Calu3 (cell line): ENCODE results near the gene ACSM5. TPM values are rescaled to one million over a fixed set of nuclear protein-coding genes. Genes with fewer than 3 reads are reported as not detected.
"Not testable (repeated sequence)": the region's sequence is repeated elsewhere in the genome, so short reads cannot be mapped to it uniquely, and the experiment has no call there.

Experiments
- BruUV-seq: library from RNA; stranded (reverse); fragments of 400-500 nt; replicated peaks from 2 replicates; lab custom pipeline; 2021; lab: Mats Ljungman, UMichigan
- CTCF ChIA-PET: fragments of 300-600 bp; sonication (Branson Sonifier 250); formaldehyde crosslinking; loops from one replicate; lab custom pipeline; 2022; ENCODE audit warnings: antibody characterized with exemption; lab: Charles Lee
- DNase-seq: peaks from one replicate; pipeline ENCODE4 v3.0.0; 2022
- H3K27ac Mint-ChIP-seq: one replicate; pipeline ENCODE4 v1.8.0; 2022; ENCODE audit warnings: mixed read lengths; ENCODE audit not compliant: unreplicated experiment
- H3K27me3 Mint-ChIP-seq: one replicate; pipeline ENCODE4 v1.8.0; 2022; ENCODE audit warnings: mixed read lengths; ENCODE audit not compliant: unreplicated experiment
- H3K36me3 Mint-ChIP-seq: one replicate; pipeline ENCODE4 v1.8.0; 2022; ENCODE audit warnings: mild to moderate bottlenecking, moderate library complexity, mixed read lengths; ENCODE audit not compliant: insufficient read depth, unreplicated experiment
- H3K4me1 Mint-ChIP-seq: one replicate; pipeline ENCODE4 v1.8.0; 2022; ENCODE audit warnings: mild to moderate bottlenecking, low read depth, mixed read lengths; ENCODE audit not compliant: unreplicated experiment
- H3K4me3 Mint-ChIP-seq: one replicate; pipeline ENCODE4 v1.8.0; 2022; ENCODE audit warnings: mild to moderate bottlenecking, low read depth, moderate library complexity, mixed read lengths; ENCODE audit not compliant: unreplicated experiment
- H3K9me3 Mint-ChIP-seq: one replicate; pipeline ENCODE4 v1.8.0; 2022; ENCODE audit warnings: low read depth, mixed read lengths; ENCODE audit not compliant: unreplicated experiment
- intact Hi-C: fragments of 100-400 bp; cut with micrococcal nuclease; formaldehyde crosslinking; loops from one replicate; pipeline ENCODE4 v1.10.0; 2022; ENCODE audit not compliant: unreplicated experiment
- total RNA-seq: library from RNA; stranded (reverse); gene quantifications from 2 replicates; pipeline ENCODE4 v1.2.3, GENCODE V29; 2022
- TF ChIP-seq, protein P1 (sequence below): fragments of 200-600 bp; IDR thresholded peaks from one replicate; pipeline ENCODE4 v1.8.0; 2022; ENCODE audit warnings: antibody characterized with exemption; ENCODE audit not compliant: unreplicated experiment

The ACSM5 gene
- total RNA-seq, 1 experiment from 2014 or later: not detected

DNA sequence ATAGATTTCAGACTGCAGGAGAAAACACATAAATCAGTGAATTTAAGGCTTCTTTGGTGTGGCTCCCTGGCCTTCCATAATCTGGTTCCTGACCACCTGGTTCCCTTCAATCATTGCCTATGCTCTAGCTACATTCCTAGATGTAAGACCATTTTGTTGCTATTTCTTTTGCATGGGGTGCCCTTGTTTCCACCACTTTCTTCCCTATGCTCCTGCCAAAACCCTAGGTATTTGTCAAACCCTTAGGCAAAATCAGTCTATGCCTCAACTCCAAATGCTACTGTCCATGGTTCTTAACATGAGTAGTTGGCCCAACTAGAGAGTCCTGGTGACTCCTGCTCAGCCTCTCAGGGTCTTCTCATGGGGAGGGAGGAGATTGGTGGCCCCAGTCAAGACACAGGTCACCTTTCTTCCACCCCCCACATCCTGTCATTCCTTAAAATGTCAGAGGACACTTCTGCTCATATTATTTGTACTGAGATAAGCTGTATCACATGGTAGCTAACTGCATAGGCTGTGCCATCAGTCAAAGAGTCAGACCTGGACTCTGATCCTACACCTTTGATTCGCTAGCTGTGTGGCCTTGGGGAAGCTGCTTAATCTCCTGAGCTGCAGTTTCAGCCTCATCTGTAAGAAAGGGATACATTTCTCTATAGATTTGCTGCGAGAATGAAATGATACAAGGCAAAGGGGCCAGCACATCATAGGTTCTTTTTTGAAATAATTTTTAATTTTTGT, 15.0 kb downstream of the ACSM5 start:
- Mint-ChIP-seq H3K4me3 (no peak overlapping the region), H3K27me3 (peaks cover 39% of the 10 kb centered on the region), H3K4me1 (no peaks in the 10 kb centered on the region), H3K27ac (no peak overlapping the region), H3K9me3 (no peaks in the 10 kb centered on the region), H3K36me3 (no peaks in the 10 kb centered on the region)
- intact Hi-C loops: loop anchor here (10.0 kb wide), 1 partner anchor 171 kb away; no protein-coding TSS in a partner anchor
- no peak for DNase-seq
- BruUV-seq: no TSS peak
- TF ChIP-seq, protein P1, sequence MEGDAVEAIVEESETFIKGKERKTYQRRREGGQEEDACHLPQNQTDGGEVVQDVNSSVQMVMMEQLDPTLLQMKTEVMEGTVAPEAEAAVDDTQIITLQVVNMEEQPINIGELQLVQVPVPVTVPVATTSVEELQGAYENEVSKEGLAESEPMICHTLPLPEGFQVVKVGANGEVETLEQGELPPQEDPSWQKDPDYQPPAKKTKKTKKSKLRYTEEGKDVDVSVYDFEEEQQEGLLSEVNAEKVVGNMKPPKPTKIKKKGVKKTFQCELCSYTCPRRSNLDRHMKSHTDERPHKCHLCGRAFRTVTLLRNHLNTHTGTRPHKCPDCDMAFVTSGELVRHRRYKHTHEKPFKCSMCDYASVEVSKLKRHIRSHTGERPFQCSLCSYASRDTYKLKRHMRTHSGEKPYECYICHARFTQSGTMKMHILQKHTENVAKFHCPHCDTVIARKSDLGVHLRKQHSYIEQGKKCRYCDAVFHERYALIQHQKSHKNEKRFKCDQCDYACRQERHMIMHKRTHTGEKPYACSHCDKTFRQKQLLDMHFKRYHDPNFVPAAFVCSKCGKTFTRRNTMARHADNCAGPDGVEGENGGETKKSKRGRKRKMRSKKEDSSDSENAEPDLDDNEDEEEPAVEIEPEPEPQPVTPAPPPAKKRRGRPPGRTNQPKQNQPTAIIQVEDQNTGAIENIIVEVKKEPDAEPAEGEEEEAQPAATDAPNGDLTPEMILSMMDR: no peak
- CTCF ChIA-PET: no interaction called here

DNA sequence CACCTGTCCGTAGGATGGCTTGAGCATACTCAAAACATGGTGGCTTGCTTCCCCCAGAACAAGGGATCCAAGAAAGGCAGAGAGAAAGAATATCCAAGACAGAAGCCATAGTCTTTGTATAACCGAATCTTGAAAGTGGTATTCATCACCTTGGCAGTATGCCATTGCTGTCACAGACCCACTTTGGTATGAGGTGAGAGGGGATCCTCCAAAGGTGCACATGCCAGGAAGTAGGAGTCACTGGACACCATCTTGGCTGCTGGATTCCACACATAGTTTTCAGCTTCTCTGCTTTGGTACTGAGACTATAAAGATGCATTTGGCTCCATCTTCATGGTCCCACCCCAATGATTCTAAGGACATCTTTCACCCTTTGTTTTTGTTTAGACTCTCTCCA, 18.1 kb downstream of the ACSM5 start:
- peaks cover 54% of the 10 kb centered on the region for H3K27me3 Mint-ChIP-seq
- not testable (repeated sequence) for H3K9me3 Mint-ChIP-seq, DNase-seq, H3K4me1 Mint-ChIP-seq, BruUV-seq, H3K36me3 Mint-ChIP-seq, H3K4me3 Mint-ChIP-seq, H3K27ac Mint-ChIP-seq
- intact Hi-C loops: loop anchor here (10.0 kb wide), 1 partner anchor 167 kb away; no protein-coding TSS in a partner anchor
- CTCF ChIA-PET: interaction anchor here (0.7 kb wide), 1 partner anchor 1246 kb away, joined by 4 read pairs; no protein-coding TSS in a partner anchor

DNA sequence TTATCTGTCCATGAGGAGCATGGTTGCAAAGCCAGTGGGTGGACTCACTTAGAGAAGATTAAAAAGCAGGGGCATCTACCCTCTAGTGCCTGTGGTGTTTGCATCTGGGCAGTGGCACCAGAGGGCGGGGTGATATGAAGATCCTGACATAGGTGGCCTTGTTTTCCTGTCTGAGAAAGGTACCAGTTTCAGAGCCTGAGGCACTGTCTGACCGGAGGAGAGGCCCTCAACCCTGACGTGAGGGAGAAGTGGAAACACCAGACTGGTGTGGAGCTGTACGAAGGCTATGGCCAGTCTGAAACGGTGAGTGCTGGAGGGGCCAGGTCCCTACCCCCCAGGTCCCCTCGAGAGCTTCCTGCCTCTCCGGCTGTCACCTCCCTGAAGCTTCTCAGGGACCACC, 20.2 kb downstream of the ACSM5 start:
- not testable (repeated sequence) for DNase-seq, H3K27ac Mint-ChIP-seq, H3K9me3 Mint-ChIP-seq, H3K4me1 Mint-ChIP-seq, H3K36me3 Mint-ChIP-seq, BruUV-seq, H3K4me3 Mint-ChIP-seq
- intact Hi-C loops: loop anchor here (10.0 kb wide), 1 partner anchor 165 kb away; no protein-coding TSS in a partner anchor
- CTCF ChIA-PET: interaction anchor here (0.6 kb wide), 1 partner anchor 44 kb away, joined by 4 read pairs; no protein-coding TSS in a partner anchor
- peaks cover 39% of the 10 kb centered on the region for H3K27me3 Mint-ChIP-seq

DNA sequence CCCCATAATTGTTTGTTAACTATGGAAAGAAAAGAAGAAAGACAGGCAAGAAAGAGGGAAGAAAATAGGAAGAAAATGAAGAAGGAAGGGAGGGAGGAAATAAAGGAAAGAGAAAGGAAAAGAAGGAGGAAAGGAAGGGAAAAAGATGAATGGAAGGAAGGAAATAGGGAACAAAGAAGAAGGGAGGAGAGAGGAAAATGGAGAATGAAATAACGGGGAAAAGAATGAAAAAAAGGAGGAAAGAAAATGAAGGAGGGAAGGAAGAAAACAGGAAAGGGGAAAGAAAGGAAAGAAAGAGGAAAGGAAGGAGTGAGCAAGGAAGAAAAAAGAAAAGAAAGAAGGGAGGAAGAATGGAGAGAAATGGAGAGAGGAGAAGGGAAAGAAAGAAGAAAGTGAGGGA, 21.1 kb downstream of the ACSM5 start:
- H3K4me1 Mint-ChIP-seq, intact Hi-C loops, DNase-seq, BruUV-seq, H3K9me3 Mint-ChIP-seq, H3K36me3 Mint-ChIP-seq, CTCF ChIA-PET, H3K4me3 Mint-ChIP-seq, H3K27ac Mint-ChIP-seq: not testable (repeated sequence)
- peaks cover 36% of the 10 kb centered on the region for H3K27me3 Mint-ChIP-seq

DNA sequence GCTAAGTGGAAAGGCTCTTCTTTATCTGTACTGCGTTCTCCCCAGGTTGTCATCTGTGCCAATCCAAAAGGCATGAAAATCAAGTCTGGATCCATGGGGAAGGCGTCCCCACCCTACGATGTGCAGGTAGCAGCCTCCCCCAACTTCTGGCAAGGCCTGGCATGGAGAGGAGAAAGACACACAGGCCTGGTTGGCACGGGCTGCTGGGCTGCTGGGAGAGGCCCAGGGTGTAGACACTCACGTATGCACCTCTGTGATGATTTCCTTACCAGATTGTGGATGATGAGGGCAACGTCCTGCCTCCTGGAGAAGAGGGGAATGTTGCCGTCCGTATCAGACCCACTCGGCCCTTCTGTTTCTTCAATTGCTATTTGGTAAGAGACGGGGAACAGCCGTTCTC, 21.6 kb downstream of the ACSM5 start:
- Mint-ChIP-seq H3K36me3 (no peaks in the 10 kb centered on the region), H3K9me3 (no peaks in the 10 kb centered on the region), H3K4me3 (no peak overlapping the region), H3K4me1 (no peaks in the 10 kb centered on the region), H3K27me3 (peaks cover 36% of the 10 kb centered on the region), H3K27ac (no peak overlapping the region)
- no TSS peak for BruUV-seq
- DNase-seq: no peak
- CTCF ChIA-PET: no interaction called here
- intact Hi-C loops: no loop called here
- TF ChIP-seq, protein P1: no peak

DNA sequence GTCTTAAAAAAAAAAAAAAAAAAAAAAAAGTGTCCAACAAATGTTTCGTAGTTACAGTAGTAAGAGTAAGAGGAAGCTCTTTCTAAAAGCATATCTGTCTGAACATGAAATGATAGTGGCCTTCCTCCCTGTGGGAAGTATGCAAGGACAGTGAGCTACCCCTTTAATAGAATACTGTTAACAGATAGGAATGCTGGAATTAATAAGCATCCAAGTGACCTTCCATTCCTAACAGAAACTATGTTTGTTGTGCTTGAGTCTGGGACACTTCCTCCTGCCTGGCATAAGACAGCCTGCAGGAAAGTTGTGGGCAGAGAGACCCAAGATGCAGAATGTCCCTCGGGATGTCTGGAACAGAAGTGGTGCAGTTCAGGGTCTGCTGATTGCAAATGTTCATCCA, 29.6 kb downstream of the ACSM5 start:
- H3K9me3 Mint-ChIP-seq, H3K27me3 Mint-ChIP-seq, H3K4me3 Mint-ChIP-seq, intact Hi-C loops, H3K27ac Mint-ChIP-seq, CTCF ChIA-PET, H3K4me1 Mint-ChIP-seq, BruUV-seq, H3K36me3 Mint-ChIP-seq, DNase-seq: not testable (repeated sequence)

DNA sequence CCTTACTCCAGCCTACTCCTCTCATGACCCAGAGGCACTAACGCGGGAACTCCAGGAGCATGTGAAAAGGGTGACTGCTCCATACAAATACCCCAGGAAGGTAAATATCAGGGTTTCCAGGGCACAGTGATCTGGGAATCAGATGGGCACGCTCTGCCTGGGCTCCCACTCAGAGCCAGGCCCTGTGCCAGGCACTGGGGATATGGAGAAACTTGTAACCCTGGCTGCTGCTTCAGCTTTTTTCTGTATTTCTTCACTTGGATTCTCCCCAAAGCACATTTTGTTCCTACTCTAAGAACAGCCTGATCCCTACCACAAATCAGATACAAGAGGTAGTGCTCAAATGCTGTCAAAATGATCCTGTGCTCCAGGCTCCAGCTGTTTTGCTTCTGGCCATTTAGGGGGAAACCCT, 30.5 kb downstream of the ACSM5 start:
- CTCF ChIA-PET, H3K4me1 Mint-ChIP-seq, H3K4me3 Mint-ChIP-seq, H3K27me3 Mint-ChIP-seq, H3K27ac Mint-ChIP-seq, BruUV-seq, H3K36me3 Mint-ChIP-seq, intact Hi-C loops, DNase-seq, H3K9me3 Mint-ChIP-seq: not testable (repeated sequence)

DNA sequence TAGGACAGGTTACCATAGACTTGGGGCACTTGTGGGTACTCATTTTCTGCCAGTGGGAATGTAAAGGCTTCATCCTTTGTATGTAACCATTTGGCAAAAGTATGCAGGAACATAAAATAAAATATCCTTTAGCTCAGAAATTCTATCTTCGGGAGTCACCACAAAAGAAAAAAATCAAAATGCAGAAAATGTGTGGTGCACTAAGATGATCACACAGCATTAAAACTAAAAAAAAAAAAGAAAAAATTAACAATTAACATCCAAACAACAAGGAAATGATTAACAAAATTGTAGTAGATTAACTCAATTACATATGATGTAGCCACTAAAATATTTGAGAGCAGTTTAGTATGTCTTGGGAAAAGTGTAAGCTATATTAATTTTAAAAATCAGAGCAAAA, 31.4 kb downstream of the ACSM5 start:
- H3K4me3 Mint-ChIP-seq, intact Hi-C loops, H3K36me3 Mint-ChIP-seq, H3K27me3 Mint-ChIP-seq, DNase-seq, H3K9me3 Mint-ChIP-seq, BruUV-seq, H3K27ac Mint-ChIP-seq, H3K4me1 Mint-ChIP-seq: not testable (repeated sequence)
- CTCF ChIA-PET: interaction anchor here (0.6 kb wide), 1 partner anchor 20 kb away, joined by 4 read pairs; no protein-coding TSS in a partner anchor
